Measurements from ENCODE around the gene PHAX.
"Not testable (repeated sequence)": the region's sequence is repeated elsewhere in the genome, so short reads cannot be mapped to it uniquely, and the experiment has no call there.

The PHAX gene

GRCh38 chr5:126656401-126657007 lies 55.8 kb downstream of the PHAX start:
- DNase-seq: peak in 6 of 56 donors; percentile 1 to 25 (median 3)

DNA sequence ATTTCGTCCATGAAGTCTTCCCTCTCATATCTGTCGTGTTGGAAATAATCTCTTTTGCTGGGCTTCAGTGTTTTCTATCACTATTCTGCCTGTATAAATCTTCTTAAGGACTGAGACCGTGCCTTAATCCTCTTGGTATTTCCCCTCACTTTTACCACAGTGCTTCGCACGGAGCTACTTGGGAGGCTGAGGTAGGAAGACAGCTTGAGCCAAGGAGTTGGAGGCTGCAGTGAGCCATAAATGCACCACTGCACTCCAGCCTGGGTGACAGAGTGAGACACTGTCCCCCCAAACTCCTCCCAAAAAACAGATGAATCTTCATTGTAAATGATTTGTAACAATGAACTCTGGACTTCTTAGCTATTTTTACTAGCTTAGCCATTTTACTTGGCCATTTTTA lies 57.8 kb downstream of the PHAX start:
- no peak for DNase-seq

DNA sequence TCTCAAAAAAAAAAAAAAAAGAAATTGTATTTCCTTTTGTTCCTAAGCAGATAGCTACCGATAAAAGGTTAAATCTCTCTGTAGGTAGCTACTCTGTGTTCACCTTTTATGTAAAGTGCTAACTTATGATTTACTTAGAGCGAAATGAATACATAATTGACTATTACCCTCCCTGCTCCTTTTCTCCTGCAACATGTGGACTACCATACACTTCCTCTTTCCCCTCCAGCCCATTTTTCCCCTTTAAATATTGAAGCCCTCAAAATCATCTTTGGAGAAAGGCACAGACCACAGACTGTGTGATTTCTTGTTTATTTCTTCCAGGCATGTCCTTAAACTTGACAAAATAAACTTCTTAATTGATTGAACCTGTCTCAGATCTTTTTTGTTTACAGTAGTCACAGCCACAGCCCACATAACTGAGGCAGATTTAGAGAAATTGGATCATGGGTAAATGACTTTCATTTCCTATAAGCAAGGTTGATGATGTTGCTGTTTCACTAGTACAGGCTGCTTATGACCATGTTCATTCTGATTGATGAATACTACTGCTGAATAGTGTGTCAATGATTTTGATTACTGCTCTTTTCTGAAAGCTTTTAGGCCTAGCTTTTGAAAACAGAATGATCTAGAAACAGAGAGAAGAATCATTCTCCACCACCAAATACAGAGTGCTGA lies 59.2 kb downstream of the PHAX start:
- no peak for DNase-seq

GRCh38 chr5:126664586-126664985 lies 63.8 kb downstream of the PHAX start:
- DNase-seq: no peak

- DNase-seq: not testable (repeated sequence)
Measured at GRCh38 chr5:126670109-126670508, 69.4 kb downstream of the PHAX start.

- not testable (repeated sequence) for DNase-seq
Measured at GRCh38 chr5:126671681-126672080, 70.9 kb downstream of the PHAX start.

DNA sequence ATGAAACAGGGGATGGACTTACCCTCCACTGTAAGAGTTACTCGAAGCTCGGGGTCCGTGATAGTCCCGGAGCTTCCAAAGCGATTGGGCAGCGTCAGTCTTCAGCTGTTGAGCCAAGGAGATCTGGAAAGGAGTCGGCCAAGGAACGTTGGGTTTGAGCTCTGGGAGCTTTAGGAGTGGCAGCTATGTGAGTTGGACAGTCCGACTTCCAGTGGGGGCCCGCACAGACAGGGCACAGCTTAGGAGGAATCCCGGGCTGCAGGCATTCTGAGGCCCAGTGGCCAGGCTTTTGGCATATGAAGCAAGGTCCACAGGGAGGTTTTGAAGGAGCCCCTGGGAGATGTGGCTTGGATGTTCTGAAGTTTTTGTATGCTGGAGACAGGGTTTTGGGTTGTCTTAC lies 72.7 kb downstream of the PHAX start:
- no peak for DNase-seq

- DNase-seq: no peak
Measured at GRCh38 chr5:126674145-126674544, 73.4 kb downstream of the PHAX start.

DNA sequence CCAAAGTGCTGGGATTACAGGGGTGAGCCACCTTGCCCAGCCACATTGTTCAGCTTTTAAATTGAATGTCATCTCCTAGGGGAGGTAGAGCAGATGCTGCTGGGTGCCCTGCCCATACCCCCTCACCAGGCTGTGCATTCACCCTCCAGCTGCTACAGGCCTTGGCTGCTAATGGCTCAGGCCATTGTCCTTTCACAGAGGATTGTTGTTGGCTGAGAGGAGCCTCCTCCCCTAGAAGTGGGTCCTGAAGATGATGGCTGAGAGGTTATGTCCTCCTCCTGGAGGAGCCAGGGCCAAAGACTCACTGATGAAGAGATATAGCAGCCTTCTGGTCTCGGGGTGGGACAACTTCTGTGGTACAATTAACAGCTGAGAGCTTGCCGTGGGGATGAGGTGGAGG lies 74.6 kb downstream of the PHAX start:
- no peak for DNase-seq

DNA sequence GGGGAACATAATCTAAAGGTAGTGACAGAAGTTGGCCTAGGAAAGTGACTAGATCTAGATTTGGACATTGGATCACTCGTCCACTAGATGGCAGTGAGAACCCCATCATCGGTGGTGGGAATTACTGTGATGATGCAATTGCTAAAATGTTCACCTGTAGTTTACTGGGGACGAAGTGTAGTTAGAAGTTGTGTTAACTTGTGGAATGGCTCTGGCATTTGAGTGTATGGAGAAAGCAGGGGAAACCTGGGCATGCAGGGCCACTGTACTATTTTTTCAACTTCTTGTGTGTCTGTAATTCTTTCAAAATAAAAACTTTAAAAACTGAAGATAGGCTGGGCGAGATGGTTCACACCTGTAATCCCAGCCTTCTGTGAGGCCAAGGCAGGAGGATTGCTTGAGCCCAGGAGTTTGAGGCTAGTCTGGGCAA lies 75.5 kb downstream of the PHAX start:
- DNase-seq: peak in 30 of 56 donors; percentile 1 to 67 (median 14)
